Measurements from ENCODE around the gene SLC24A4.
"Not testable (repeated sequence)": the region's sequence is repeated elsewhere in the genome, so short reads cannot be mapped to it uniquely, and the experiment has no call there.

Gene SLC24A4

GRCh38 chr14:92373336-92373735 lies 50.4 kb downstream of the SLC24A4 start:
- DNase-seq: no peak

- no peak for DNase-seq
Observed at GRCh38 chr14:92380131-92380530, 57.2 kb downstream of the SLC24A4 start.

- no peak for DNase-seq
Observed at GRCh38 chr14:92380582-92380981, 57.6 kb downstream of the SLC24A4 start.

GRCh38 chr14:92382677-92383076 lies 59.7 kb downstream of the SLC24A4 start:
- DNase-seq: no peak

GRCh38 chr14:92383805-92384204 lies 60.8 kb downstream of the SLC24A4 start:
- no peak for DNase-seq

- DNase-seq: no peak
Observed at GRCh38 chr14:92384461-92385133, 61.6 kb downstream of the SLC24A4 start.

GRCh38 chr14:92385561-92385960 lies 62.6 kb downstream of the SLC24A4 start:
- no peak for DNase-seq

GRCh38 chr14:92386165-92386564 lies 63.2 kb downstream of the SLC24A4 start:
- no peak for DNase-seq

GRCh38 chr14:92386637-92387036 lies 63.7 kb downstream of the SLC24A4 start:
- no peak for DNase-seq

- DNase-seq: no peak
Observed at GRCh38 chr14:92387578-92387977, 64.6 kb downstream of the SLC24A4 start.

GRCh38 chr14:92389598-92390158 lies 66.7 kb downstream of the SLC24A4 start:
- no peak for DNase-seq

GRCh38 chr14:92391726-92392125 lies 68.8 kb downstream of the SLC24A4 start:
- DNase-seq: no peak

GRCh38 chr14:92392711-92393110 lies 69.7 kb downstream of the SLC24A4 start:
- no peak for DNase-seq

GRCh38 chr14:92397150-92397952 lies 74.4 kb downstream of the SLC24A4 start:
- DNase-seq: no peak

GRCh38 chr14:92397953-92398564 lies 75.1 kb downstream of the SLC24A4 start:
- no peak for DNase-seq

GRCh38 chr14:92398888-92399636 lies 76.1 kb downstream of the SLC24A4 start:
- no peak for DNase-seq

- no peak for DNase-seq
Observed at GRCh38 chr14:92400579-92401444, 77.8 kb downstream of the SLC24A4 start.

GRCh38 chr14:92401561-92401960 lies 78.6 kb downstream of the SLC24A4 start:
- no peak for DNase-seq

GRCh38 chr14:92402500-92402899 lies 79.5 kb downstream of the SLC24A4 start:
- not testable (repeated sequence) for DNase-seq

- no peak for DNase-seq
Observed at GRCh38 chr14:92404018-92404417, 81.1 kb downstream of the SLC24A4 start.

- no peak for DNase-seq
Observed at GRCh38 chr14:92404421-92404820, 81.5 kb downstream of the SLC24A4 start.

GRCh38 chr14:92404938-92405337 lies 82.0 kb downstream of the SLC24A4 start:
- no peak for DNase-seq

All from stimulated activated CD8-positive, alpha-beta memory T cell treated with anti-CD3 and anti-CD28 coated beads, Interleukin-4, amount 100 ng/mL, for 48 hours (primary cell).